NCI-H526 treated with DMSO at 0.1 percent for 48 hours (cell line): ENCODE measurements around the gene COL5A1.

Experiments
- DNase-seq: peaks from one replicate; lab custom pipeline; 2025; lab: John Stamatoyannopoulos, UW

COL5A1 gene

DNA sequence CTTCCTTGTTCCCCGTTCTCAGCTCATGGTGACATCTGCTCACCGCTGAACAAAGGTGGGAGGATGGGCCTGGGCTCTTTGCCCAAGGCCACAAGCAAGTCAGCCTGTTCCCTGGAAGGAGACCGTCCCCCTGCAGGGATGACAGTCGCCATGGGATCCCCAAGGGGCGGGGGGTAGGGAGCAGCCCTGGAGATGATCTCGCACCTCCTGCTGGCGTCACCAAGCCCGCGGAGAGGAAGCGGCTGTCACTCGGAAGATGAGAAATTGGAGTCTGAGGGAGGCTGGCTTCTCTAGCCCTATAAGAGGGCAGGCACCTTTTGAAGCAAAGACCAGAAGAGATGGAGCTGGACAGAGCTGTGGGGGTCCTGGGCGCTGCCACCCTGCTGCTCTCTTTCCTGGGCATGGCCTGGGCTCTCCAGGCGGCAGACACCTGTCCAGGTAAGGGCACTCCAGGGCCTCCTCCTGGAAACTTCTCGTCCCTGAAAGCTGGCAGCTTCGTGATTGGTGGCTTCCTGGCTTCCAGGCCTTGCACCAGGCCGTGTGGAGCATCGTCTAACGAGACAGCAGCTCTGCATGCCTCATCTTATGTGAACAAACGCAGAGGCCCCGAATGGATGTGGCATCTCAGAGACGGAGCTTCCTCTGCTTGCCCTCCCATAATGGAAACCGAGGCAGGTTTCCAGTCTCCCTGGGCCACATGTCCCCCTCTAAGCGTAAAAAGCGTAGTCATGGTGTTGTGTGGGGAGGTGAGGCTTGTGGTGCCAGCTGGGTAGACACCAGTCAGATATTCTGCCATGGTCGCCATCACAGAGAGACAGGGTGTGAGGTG lies 239.1 kb downstream of the COL5A1 start, which contains the start of gene FCN2:
FCN2 (plus strand) TSS at position 327 of the 829 bp plus-strand sequence; CDS start at position 339, 12 bp downstream.
- no peak for DNase-seq

DNA sequence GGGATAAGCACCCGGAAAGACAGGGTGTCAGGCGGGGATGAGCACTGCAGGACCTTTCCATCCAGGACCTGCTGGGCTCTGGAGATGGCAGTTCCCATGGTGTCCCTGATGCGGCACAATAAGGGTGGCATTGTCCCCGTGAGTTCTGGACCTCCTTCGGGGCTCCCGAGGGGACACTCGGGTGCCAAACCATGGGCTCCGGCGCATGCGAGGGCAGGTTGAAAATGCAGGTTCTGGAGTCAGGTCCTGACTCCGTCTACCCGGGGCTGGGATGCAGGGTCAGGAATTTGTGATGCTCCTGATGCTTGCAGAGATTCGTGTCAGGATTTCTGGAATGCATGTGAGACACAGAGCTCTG lies 239.7 kb downstream of the COL5A1 start:
- no peak for DNase-seq

DNA sequence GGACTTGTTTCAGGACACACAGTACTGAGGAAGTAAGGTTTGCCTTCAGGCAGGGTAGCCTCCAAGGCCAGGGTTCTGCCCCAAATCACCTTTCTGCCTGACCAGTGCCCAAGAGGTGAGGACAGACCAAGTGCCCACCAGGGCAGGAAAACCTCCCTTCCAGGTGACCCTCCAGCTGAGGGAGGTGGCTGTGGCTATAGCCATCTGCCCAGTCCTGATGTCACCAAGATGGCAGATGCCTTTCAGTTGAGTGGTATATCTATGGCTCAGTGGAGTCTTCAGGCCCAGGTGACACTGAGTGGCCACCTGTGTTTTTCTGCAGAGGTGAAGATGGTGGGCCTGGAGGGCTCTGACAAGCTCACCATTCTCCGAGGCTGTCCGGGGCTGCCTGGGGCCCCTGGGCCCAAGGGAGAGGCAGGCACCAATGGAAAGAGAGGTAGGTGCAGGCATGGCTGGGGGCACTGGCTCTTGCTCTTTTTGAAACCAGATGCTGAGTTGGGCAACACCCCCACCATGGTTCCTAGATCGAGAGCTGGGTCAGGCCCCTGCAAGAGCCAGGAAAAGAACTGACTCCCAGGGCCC lies 240.7 kb downstream of the COL5A1 start:
- DNase-seq = no peak

- DNase-seq = no peak
Observed at GRCh38 chr9:134883040-134883782, 241.6 kb downstream of the COL5A1 start.

- DNase-seq = no peak
Observed at GRCh38 chr9:134884492-134884891, 242.9 kb downstream of the COL5A1 start.

GRCh38 chr9:134885001-134885678 lies 243.5 kb downstream of the COL5A1 start:
- no peak for DNase-seq

GRCh38 chr9:134885679-134886412 lies 244.2 kb downstream of the COL5A1 start:
- DNase-seq = no peak

DNA sequence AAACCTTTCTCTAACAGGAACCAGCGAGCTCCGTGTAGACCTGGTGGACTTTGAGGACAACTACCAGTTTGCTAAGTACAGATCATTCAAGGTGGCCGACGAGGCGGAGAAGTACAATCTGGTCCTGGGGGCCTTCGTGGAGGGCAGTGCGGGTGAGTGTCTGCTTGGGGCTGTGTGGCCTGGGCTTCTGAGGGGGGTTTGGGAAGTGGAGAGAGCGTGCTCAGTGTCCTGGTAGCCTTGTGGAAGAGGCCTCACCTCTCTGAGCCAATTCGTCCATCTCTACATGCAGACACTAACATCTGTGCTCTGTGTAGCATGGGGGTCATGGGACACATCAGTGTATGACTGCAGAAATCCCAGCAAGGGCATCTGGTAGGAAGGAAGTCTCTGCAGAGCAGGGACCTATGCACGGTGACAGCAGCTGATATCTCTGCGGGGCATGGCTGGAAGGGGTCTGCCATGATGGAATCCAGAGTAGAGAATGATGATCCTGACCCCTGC lies 244.9 kb downstream of the COL5A1 start:
- no peak for DNase-seq

DNA sequence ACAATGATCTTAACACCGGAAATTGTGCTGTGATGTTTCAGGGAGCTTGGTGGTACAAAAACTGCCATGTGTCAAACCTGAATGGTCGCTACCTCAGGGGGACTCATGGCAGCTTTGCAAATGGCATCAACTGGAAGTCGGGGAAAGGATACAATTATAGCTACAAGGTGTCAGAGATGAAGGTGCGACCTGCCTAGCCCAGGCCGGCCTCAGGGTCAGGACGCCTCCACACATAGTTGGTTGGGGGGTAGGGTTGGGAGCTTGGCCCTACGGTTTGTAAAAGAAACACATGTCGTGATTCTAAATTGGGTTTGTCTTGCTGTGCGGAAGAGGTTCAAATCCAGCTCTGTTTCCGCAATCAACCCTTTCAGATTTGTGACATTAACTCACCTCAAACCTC lies 245.6 kb downstream of the COL5A1 start:
- DNase-seq = no peak

DNA sequence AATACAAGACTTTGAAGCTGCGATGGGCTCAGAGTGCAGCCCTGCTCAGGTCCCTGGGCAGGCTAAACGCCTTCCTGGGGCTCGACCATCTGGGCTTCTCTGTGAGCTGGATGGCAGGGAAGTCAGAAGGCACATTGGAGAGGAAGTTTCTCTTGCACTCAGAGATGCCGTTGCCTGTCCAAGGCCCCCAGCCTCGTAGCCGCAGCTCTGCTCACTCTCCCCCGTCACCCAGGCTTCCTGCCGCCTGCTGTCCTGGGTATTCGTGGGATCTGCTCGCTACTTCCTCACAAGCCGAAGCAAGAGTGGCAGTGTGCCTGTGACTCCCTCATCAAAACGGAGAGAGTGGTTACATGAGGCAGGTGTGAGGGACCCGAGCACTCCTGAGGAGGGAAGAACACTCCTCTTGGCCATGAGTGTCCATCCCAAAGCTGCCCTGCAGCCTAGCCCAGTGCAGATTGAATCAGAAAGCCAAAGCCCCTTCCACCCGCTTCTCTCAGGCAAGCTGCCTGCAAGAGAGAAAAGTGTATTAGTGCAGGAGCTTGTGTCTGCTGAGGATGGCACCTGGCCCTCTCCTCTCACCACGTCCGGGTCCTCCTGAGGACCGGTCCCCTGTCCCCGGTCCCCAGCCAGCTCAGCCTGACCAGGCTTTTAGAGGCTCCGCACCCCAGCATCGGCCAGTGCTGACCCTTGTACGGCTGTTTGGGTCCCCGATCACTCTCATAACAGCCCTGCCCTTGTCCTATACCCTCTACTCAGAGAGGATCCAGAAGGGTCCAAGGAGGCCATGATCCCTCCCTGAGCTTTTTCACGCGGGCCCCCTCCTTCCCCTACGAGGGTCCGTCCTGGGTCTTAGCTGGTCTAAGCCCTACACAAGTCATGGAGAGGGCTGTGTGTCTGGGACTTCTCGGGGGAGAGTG lies 246.3 kb downstream of the COL5A1 start:
- DNase-seq = no peak

DNA sequence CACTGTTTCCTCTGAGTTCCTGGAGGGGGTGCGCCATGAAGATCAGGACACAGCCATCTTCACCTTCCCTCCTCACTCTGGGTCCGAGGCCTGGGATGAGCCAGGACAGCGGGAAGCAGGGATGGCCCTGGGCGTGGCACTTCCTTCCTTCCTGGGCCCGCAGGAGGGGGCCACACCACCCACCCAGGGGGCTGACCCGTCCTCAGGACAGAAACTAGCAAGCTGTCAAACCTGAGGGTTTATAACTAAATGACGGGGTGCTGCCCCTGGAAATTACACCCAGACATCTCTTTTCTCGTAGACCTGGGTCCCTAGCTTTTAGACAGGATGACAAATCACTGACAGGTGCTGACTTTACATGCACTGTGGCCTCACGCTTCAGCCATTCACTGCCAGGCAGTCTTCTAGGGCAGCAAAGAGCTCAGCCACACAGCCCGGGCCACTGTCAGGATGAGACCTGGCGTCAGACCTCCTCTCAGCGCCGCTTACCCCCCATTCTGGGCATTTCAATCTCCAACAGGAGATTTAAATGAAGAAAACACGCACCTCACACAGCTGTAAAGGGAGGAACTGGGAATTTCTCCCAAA lies 247.1 kb downstream of the COL5A1 start:
- DNase-seq = no peak

DNA sequence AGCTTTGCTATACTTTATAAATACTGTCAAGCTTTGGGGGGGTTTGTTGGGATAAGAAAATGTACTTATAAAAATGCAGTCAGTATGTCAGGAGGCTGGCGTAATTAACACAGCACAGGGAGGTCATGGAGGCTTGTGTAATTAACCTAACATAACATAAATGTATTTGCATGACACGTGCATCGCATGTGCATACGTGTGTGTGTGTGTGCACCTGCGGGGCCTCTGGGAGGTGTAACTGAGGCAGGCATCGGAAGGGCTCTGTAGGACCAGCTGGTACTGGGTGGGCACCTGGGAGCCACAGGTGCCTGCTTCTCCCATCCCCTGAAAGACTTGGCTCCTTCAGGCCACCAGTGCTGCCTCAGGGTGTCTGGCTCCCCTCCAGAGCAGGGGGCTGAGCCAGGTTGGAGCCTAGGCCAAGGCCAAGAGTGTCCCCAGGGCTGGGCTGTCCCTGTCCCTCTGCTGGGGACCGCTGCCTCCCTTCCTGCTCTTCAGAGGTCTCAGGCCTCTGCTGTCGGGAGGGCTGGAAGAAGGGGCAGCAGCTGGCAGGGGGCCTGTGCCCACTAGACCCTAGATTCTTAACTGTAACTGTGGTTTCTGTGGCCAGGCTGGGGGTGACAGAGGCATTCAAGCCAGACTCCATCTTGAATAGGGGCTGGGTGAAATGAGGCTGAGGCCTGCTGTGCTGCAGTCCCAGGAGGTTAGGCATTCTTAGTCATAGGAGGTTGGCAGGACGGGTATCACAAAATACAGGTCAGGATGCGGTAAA lies 248.0 kb downstream of the COL5A1 start:
- DNase-seq = peak; percentile 7

DNA sequence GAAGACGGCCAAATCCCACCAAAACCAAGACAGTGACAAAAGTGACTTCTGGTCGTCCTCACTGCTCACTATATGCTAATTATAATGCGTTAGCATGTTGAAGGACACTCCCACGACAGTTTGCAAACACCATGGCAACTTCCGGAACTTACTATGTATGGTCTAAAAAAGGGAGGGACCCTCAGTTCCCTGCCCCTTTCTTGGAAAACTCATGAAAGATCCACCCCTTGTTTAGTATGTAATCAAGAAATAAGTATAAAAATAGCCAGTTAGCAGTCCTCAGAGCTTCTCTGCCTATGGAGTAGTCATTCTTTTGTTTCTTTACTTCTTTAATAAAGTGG lies 248.5 kb downstream of the COL5A1 start:
- no peak for DNase-seq

DNA sequence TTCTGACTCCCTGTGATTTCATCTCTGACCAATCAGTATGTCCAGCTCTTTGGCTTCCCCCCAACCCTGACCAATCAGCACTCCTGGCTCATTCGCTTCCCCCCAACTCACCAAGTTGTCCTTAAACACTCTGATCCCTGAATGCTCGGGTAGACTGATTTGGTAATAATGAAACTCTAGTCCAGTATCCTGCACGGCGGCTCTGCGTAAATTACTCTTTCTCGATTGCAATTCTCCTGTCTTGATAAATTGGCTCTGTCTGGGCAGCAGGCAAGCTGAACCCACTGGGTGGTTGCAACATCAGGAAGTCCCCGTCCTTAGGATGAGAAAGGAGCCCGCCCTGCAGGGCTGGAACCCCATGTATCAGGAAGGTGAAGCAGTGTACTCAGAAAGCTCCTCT lies 249.4 kb downstream of the COL5A1 start:
- no peak for DNase-seq

GRCh38 chr9:134891713-134892112 lies 250.1 kb downstream of the COL5A1 start:
- no peak for DNase-seq

GRCh38 chr9:134892221-134892620 lies 250.6 kb downstream of the COL5A1 start:
- no peak for DNase-seq

DNA sequence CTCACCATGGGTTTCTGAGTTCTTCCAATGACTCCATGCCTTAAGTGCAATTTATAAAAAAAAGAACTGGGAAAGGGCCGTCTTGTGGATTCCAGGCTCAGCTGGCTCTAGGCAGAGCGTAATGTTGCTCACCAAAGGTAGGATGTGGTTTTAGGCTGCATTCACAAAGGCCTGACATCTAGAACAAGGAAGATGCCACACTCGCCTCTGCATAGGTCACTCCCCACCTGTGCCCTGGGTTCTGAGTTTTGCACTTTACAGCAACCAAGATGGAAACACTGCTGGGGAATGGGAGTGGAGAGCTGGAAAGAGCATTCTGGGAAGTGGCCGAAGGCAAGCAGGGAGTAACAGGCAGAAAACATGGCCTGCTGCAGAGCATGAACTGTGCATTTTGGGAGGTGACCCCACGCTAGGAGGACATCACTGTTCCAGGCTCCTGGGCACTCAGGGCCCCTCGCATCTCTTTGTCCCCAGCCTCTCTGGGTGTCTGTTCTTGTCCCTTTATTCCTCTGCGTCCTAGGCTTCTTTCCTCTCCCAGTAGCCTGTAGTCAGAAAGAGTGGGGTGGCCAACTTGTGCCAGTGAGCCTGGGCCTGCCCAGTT lies 251.3 kb downstream of the COL5A1 start:
- no peak for DNase-seq
